ENCODE results near the gene DUSP22. TPM values are rescaled to one million over a fixed set of nuclear protein-coding genes. Genes with fewer than 3 reads are reported as not detected.

DUSP22 gene
- total RNA-seq, 1 donor from 2014 or later: 34.9 TPM

DNA sequence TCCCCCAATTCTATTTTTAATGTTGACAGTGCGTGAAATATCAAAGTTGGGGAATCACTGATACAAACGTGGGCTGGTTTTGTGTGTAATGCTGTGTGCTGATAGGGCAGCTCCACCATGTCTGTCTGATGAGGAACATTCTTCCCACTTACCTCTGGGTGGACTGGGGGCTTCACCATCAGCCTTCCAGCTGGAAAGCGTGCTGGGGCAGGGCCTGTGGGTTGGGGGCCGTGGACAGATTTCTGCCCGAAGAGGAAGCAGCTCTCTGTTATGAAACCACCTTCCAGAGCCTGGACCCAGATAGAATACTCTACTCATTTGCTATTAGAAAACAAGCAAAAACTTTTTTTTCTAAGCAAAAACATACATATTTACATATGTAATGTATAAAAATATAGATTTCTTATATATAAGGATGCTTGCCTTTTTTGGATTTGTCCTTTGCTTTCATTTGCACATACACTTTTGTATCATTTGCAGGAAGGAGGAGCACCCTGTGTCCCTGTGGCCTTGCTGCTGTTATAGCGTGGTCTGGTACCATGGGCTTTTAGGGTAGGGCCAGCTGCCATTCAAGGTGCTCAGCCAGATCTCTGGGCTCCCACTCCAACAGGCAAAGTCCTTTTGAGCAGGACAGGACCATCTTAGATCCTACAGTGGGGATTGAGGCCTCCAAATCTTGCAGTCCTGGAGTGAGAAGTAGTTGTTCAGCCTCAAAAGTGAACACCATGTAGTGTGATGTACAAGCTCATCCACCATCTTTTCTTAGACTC, 48.1 kb downstream of the DUSP22 start:
- no peak overlapping the region for H2AFZ ChIP-seq (ENCODE audit: low read depth, low read length)
- H3K27me3 Mint-ChIP-seq (ENCODE audit: low read depth, unreplicated experiment): no peaks in the 10 kb centered on the region
- H3K79me2 ChIP-seq (ENCODE audit: insufficient read depth, low read length): no peaks in the 10 kb centered on the region
- H4K20me1 ChIP-seq (ENCODE audit: insufficient read depth, low read length): peaks cover 20% of the 10 kb centered on the region
- no peak for DNase-seq (ENCODE audit: low read depth)
- H3K4me2 ChIP-seq (ENCODE audit: low read length): no peak overlapping the region
- H3K27ac ChIP-seq (ENCODE audit: low read depth, low read length): no peak overlapping the region
- H3K4me3 ChIP-seq (ENCODE audit: insufficient read depth, low read depth, low read length): no peak overlapping the region
- no peak for FAIRE-seq
- no peaks in the 10 kb centered on the region for H3K36me3 ChIP-seq (ENCODE audit: insufficient read depth, low read length)
- H3K36me3 Mint-ChIP-seq (ENCODE audit: low read depth, unreplicated experiment): peaks cover 9% of the 10 kb centered on the region
- no peaks in the 10 kb centered on the region for H3K27me3 ChIP-seq (ENCODE audit: insufficient read depth, low read length)
- peaks cover 10% of the 10 kb centered on the region for H3K9me3 Mint-ChIP-seq (ENCODE audit: unreplicated experiment)
- H3K4me1 Mint-ChIP-seq (ENCODE audit: low read depth, unreplicated experiment): peaks cover 13% of the 10 kb centered on the region
- H3K4me1 ChIP-seq (ENCODE audit: insufficient read depth, low read length): peaks cover 6% of the 10 kb centered on the region
- H3K9me3 ChIP-seq (ENCODE audit: insufficient read depth, low read depth, low read length): no peaks in the 10 kb centered on the region
- H3K9ac ChIP-seq (ENCODE audit: low read length): no peak overlapping the region
- H3K27ac Mint-ChIP-seq (ENCODE audit: unreplicated experiment): no peak overlapping the region
- H3K4me3 Mint-ChIP-seq (ENCODE audit: unreplicated experiment): no peak overlapping the region
- TF ChIP-seq CTCF (IDR thresholded peaks at IDR 0.05; ENCODE audit: insufficient read depth, low read depth, low read length) (no peak), EZH2 (IDR thresholded peaks at IDR 0.05; ENCODE audit: insufficient read depth, low read length) (no peak)

DNA sequence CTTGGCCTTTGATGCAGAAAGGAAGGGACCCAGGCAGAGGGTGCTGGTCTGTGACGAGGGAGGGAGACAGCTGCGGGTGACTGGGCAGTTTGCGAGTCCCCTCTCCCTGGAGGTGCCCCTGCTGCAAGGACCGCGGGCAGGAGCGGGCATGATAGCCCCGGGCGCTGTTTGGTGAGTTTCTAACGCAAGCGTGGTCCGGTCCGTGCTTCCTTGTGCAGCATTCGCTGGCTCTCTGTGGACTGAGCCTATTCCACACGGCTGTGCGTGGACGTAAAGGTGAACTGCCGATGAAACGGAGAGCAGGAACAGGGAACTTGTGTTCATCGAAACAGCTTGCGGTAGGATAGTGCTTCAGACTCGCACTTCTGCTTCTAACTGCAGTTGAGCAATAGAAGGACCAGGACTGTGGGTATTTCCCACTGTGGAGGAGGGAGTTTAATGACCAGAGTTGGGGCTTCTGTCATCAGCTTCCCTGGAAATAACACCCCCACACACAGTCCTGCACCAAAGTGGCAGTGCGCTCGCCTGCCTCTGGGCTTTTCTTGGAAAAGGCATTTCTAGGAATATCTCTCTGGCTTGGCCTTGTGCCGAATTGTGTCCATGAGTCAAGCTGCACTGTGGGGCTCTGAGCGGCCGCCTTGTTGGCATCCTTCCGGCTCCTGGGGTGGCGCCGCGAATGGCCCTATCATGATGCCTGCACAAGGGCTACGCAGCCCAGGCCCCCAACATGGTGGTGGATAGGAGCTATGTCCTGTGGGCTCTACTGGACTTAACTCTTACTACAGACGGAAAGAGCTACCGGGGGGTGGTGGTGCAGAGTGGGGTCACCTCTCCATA, 48.9 kb downstream of the DUSP22 start:
- H3K27me3 ChIP-seq (ENCODE audit: insufficient read depth, low read length): no peaks in the 10 kb centered on the region
- no peak overlapping the region for H3K4me3 ChIP-seq (ENCODE audit: insufficient read depth, low read depth, low read length)
- peaks cover 19% of the 10 kb centered on the region for H3K4me1 Mint-ChIP-seq (ENCODE audit: low read depth, unreplicated experiment)
- H4K20me1 ChIP-seq (ENCODE audit: insufficient read depth, low read length): peaks cover 20% of the 10 kb centered on the region
- peaks cover 10% of the 10 kb centered on the region for H3K9me3 Mint-ChIP-seq (ENCODE audit: unreplicated experiment)
- H3K36me3 Mint-ChIP-seq (ENCODE audit: low read depth, unreplicated experiment): peaks cover 9% of the 10 kb centered on the region
- no peak overlapping the region for H2AFZ ChIP-seq (ENCODE audit: low read depth, low read length)
- H3K4me3 Mint-ChIP-seq (ENCODE audit: unreplicated experiment): no peak overlapping the region
- no peak overlapping the region for H3K4me2 ChIP-seq (ENCODE audit: low read length)
- H3K36me3 ChIP-seq (ENCODE audit: insufficient read depth, low read length): no peaks in the 10 kb centered on the region
- TF ChIP-seq EZH2 (IDR thresholded peaks at IDR 0.05; ENCODE audit: insufficient read depth, low read length) (no peak), CTCF (IDR thresholded peaks at IDR 0.05; ENCODE audit: insufficient read depth, low read depth, low read length) (no peak)
- H3K9me3 ChIP-seq (ENCODE audit: insufficient read depth, low read depth, low read length): no peaks in the 10 kb centered on the region
- H3K27ac Mint-ChIP-seq (ENCODE audit: unreplicated experiment): no peak overlapping the region
- H3K4me1 ChIP-seq (ENCODE audit: insufficient read depth, low read length): peaks cover 6% of the 10 kb centered on the region
- H3K9ac ChIP-seq (ENCODE audit: low read length): no peak overlapping the region
- H3K27ac ChIP-seq (ENCODE audit: low read depth, low read length): no peak overlapping the region
- no peaks in the 10 kb centered on the region for H3K79me2 ChIP-seq (ENCODE audit: insufficient read depth, low read length)
- FAIRE-seq (no peak), DNase-seq (ENCODE audit: low read depth) (peak; percentile 31)
- H3K27me3 Mint-ChIP-seq (ENCODE audit: low read depth, unreplicated experiment): no peaks in the 10 kb centered on the region
